Measurements from ENCODE around the gene CTNNA2.

CTNNA2 gene

GRCh38 chr2:79981316-79981715 lies 468.5 kb downstream of the CTNNA2 start:
- DNase-seq (ENCODE audit: low read depth in 2 of 2): no peak

GRCh38 chr2:79982445-79982844 lies 469.6 kb downstream of the CTNNA2 start:
- DNase-seq (ENCODE audit: low read depth in 2 of 2): no peak

DNA sequence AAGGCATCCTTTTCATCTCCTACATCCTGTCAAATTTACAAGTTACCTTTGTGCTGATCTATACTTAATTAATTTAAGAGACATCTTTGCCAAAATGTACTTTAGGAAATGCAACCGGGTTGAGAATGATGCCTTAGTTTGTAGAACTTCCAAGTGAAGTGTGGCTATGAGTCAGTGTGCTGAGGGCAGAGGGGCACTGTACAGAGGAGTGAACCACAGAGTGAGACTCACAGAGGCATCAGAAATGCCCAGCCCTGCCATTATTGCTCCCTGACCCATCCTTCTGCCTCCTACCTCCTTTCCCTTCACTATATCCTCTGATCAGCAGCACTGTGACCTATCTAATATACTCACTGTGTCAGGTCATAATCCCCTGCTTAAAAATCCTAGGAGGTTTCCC lies 471.6 kb downstream of the CTNNA2 start:
- no peak for DNase-seq (ENCODE audit: low read depth in 2 of 2)

- DNase-seq (ENCODE audit: low read depth in 2 of 2): no peak
Measured at GRCh38 chr2:79985145-79985544, 472.3 kb downstream of the CTNNA2 start.

DNA sequence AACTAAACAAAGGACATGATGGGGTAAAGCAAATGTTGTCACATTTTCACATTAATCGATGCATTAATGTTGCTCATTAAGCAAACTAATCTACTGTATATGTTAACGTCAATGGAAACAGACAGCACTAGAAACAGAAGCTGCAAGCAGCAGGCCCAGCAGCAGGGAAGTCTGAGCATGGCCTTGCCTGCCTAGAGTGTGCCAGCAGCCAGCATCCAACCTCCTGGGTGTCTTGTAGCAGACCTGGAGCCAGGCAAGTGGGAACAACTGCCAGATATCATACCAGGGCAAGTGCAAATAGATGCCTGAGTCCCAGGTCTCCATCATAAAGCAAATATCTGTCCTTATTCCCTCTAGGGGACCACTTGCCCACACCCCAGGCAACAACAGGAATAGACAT lies 472.7 kb downstream of the CTNNA2 start:
- DNase-seq (ENCODE audit: low read depth in 2 of 2): no peak

DNA sequence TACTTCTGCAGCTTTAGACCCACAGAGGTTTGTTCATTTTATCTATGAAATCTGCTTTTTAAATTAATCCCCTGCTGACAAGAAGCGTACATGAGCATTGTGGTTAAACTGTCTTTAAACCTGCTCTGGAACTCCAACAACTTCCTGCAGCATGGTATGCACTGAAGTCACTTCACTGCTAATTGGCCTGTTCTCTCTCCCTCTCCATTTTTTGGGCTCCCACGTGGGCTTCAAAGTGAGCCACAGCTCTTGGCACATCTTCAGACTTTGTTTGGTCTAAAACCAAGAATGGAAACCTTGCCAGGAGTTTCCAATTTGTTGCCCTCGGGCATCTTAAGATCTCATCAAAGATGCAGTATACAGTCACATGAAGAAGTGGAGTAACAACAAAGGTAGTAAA lies 480.3 kb downstream of the CTNNA2 start:
- DNase-seq (ENCODE audit: low read depth in 2 of 2): no peak

GRCh38 chr2:79994161-79994560 lies 481.3 kb downstream of the CTNNA2 start:
- no peak for DNase-seq (ENCODE audit: low read depth in 2 of 2)

- no peak for DNase-seq (ENCODE audit: low read depth in 2 of 2)
Measured at GRCh38 chr2:79994965-79995364, 482.1 kb downstream of the CTNNA2 start.

DNA sequence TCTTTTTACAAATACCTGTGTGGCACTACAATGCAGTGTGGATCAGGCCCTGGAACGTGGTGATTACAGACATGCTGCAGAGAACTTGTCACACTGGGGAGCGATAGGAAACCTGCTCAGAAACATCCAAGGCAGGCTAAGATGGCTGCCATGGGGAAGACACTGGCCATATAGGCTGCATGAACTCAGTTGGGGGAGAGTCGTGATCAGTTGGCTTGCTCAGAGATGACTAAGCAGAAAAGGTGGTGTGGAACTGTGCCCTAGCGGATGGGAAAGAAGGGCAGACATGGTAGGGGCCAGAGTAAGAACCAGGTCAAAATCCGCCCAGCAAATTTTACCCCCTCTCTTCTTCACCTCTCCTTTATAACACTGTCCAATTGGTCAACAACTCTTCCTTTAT lies 483.9 kb downstream of the CTNNA2 start:
- DNase-seq (ENCODE audit: low read depth in 2 of 2): no peak

DNA sequence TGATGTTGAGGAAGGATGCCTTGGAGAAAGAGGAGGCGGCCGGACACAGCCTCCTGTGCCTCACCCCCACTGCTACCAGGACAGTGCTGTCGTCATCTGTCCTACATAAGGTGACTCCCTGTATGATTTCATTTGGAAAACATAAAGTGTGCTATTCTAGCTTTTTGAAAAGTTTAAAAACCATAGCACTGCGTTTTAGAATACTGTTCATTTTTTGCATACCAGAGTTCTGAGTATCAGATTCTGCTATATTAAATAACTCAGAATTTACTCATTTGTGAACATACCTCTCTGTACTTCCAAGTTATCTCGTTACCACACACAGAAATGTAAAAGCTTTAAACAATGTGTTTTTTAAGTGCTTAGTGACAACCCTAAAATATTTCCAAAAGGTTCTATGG lies 488.9 kb downstream of the CTNNA2 start:
- no peak for DNase-seq (ENCODE audit: low read depth in 2 of 2)

DNA sequence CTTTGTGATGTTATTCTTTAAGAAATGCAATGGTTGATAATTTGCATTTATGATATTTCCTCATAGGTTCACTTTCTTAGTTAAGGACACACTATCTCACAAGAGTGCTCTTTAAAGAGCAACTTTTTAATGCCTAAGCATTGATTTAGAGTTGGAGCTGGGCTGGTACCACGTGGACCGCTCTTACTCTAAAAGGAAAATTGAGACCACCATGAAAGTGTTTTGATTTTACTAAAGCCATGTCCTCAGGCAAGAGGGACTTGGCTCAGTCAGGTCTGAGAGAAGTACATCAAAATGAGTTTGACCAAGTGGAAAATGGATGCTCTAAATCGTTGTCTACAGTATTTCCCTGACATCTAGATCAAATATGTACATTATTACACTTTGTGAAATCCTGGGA lies 489.3 kb downstream of the CTNNA2 start:
- no peak for DNase-seq (ENCODE audit: low read depth in 2 of 2)

DNA sequence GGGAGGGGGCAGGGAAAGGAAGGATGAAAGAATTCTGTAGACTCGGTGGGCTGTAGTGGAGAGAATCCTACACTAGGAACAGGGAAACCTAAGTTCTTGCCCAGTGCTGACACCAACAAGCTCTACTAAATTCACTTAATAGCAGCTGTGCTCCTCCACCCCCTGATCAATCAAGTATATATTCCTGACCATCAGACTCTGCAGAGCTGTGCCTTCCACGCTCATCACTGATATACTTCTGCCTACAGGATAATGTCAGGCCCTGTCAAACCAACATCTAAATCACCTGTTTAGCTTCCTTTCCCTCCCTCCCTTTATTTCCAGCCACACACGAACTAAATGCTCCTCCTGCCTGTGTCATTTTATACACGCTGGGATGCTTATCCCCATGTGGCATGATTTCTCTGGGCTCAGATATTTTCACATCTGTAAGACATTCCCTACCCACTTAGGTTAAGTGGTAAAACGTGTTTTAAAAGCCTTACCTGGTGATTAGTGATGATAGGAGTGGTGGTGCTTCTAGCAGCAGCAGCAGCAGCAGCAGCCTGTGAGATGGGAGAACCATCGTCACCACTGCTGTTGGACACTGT lies 489.8 kb downstream of the CTNNA2 start:
- no peak for DNase-seq (ENCODE audit: low read depth in 2 of 2)

DNA sequence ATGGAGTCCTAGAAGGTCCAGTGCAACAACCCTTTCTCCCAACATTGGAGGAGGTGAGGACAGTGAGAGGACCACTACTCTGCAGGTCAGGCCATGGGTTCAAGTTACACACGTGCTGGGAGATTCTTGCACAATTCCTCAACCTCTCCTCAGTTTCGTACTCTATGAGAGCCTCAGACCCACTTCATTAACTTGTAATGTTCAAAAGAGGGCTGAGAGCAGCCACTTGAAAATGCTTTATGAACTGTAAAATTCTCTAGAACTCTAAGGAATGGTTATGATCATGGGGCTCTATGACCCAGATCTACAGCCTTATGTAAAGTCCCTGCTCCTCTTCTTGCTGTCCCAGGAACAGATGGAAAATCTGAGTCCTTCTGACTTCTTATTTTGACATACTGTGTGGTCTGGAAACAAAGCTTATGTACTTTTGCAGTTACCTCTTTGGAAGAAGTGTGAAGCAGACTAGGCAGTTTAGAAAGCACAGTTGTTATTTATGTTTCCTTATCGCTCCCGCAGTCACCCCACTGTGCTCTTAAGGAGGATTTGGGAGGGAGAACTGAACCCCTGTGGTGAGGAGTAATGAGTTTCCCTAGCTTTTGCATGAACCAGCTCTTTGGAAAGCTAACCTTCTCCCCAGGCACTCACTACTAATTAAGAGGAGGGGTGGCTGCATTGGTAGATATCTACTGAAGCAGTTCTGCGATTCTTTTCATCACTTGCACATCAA lies 495.1 kb downstream of the CTNNA2 start:
- no peak for DNase-seq (ENCODE audit: low read depth in 2 of 2)

DNA sequence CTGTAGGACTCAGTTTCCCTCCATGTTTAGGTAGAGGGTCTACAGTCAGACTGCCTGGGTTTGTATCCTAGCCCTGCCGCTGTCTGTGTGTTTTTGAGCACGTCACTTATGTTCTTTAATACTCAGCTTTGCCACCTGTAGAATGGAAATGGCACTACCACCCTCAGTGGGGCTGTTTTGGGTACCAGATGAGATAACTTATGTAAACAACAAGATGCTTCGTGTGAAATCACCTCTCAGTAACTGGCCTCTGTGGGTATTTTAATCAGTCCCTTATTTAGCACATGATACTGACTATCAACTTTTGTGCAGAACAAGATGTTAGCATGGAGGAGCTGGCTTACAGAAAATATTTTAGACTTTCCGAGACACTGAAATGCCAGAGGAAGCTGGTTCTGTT lies 495.7 kb downstream of the CTNNA2 start:
- no peak for DNase-seq (ENCODE audit: low read depth in 2 of 2)

- DNase-seq (ENCODE audit: low read depth in 2 of 2): no peak
Measured at GRCh38 chr2:80009211-80009610, 496.4 kb downstream of the CTNNA2 start.

- no peak for DNase-seq (ENCODE audit: low read depth in 2 of 2)
Measured at GRCh38 chr2:80012061-80012460, 499.2 kb downstream of the CTNNA2 start.

DNA sequence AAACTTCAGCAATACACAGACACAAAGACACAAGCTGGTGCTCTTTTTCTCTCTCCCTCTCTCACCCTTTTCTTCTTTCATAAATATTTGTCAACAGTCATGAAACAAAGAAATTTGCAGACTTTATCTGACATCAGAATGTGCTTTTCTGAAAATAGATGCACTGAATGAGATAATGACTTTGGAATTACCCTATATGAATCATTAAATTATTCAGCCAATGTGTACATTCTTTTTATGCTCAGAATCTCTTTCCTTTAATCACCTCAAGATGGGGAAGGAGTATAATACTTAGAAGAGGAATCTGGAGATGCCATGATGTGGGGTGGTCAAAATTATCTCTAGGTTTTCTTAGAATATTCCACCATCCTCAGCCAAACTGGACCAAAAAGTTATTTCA lies 501.8 kb downstream of the CTNNA2 start:
- no peak for DNase-seq (ENCODE audit: low read depth in 2 of 2)

DNA sequence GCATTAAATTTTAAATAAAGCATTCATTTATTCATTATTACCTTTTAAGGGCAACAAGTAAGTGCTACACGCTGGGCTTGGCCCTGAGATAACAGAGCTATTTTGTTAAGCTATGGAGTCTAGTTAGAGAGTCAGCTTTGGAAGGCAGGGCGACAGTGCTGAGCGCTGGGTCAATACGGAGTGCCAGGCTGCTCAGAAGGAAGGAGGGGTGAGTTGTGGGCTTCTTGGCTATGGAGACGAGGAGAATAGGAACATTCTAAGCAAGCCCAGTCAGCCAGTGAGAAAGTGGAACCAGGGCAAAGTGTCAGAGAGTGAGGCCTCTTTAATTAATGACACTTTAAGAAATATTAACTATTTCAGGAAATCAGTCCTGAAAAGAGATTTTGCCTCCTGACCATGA lies 503.3 kb downstream of the CTNNA2 start:
- no peak for DNase-seq (ENCODE audit: low read depth in 2 of 2)

DNA sequence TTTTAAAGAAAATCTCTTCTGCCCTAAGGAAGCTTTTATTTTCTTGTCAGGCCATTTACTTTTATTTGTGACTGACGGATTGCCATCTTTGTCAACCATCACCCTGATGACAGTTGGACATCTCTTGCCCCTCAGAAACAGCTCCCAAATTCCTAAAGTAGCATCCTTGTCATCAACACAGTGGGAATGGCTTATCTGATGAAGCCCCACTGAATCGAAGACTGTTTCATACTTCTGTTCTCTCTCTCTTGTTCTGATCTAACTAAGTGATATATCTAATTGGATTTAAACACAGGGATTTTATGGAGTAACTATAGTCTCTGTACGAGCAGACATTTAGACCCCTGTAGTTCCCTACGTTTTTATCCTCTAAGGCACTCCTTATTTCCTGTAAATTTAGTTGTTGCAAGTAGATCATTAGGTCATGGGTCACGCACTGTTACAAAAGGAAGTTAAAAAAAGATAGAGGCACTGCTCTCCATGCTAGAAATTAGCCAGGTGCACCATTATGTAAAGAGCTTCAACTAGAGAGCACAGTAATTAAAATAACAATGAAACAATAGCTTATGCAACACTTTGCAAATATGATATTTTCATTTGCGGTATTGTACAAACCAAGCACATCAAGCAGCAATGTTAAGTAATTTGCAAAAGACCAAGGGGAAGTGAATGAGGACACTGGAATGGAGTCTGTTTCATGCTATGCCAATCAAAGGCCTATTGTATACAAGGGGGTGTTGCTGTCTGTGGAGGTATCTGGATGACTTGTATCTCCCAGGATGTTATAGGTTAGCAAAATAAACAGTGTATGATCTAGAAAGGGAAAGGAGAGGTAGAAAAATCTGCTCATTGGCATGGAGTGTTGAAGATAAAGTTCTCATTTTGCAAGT lies 507.0 kb downstream of the CTNNA2 start:
- DNase-seq (ENCODE audit: low read depth in 2 of 2): no peak

DNA sequence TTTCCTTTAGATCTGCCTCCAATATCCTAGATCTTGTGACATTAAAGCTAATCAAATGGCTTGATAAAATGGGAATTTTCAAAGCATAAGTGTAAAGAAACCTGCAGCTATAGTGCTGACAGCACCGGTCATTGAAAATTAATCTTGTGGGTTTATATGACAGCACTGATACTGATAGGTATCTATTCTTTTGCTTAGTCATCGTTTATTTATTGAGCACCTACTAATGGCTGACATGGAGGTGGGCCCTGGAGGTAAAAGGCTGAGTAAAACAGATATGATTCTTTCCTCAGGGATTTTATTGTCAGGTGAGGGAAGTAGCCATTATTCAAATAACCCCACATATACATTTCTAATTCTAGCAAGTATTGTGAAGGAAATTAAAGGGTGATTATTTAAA lies 509.2 kb downstream of the CTNNA2 start:
- DNase-seq (ENCODE audit: low read depth in 2 of 2): no peak

GRCh38 chr2:80026040-80026729 lies 513.3 kb downstream of the CTNNA2 start:
- DNase-seq (ENCODE audit: low read depth in 2 of 2): no peak

DNA sequence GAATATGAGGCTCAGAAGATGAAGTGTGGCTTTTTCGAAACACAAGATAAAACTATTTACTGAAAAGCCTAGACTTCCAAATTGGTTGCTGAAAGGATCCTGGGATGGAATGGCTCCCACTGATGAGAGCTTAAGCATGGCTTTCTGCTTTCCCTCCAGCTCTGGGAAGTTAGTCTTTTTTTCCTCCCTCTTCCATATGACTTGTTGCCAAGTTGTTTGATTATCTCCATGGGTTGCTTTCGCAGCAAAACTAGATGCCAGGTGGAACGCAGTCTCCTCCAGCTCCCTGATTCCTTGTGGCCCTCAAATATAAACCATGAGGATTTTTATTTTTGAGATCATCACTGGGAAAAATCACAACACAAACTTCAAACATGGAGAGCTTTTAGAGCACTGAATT lies 515.2 kb downstream of the CTNNA2 start:
- DNase-seq (ENCODE audit: low read depth in 2 of 2): no peak
